Esophagus squamous epithelium (tissue), 5 donors: ENCODE results near the gene TSPAN32. TPM values are rescaled to one million over a fixed set of nuclear protein-coding genes. Genes with fewer than 3 reads are reported as not detected.

ENCODE experiments used
- DNase-seq: peaks from one replicate; lab custom pipeline; 2025; lab: John Stamatoyannopoulos, UW
- H3K27ac ChIP-seq, 4 donors: fragments of 200-600 bp; sonication (generic); one replicate each; pipeline ENCODE4 v1.5.1; 2016 to 2019; ENCODE audit warnings: mild to moderate bottlenecking in 1 of 4
- H3K27me3 ChIP-seq, 4 donors: fragments of 200-600 bp; sonication (generic); 1 replicate in 3 of 4; 2 replicates in 1 of 4; pipeline versions ENCODE4 v1.5.1 to v1.6.0; 2017 to 2021; ENCODE audit warnings: antibody characterized with exemption in 1 of 4
- H3K36me3 ChIP-seq, 3 donors: fragments of 200-600 bp; sonication (generic); one replicate each; pipeline ENCODE4 v1.5.1; 2016 to 2019
- H3K4me1 ChIP-seq, 3 donors: fragments of 200-600 bp; sonication (generic); one replicate each; pipeline ENCODE4 v1.5.1; 2017 to 2019
- H3K4me3 ChIP-seq, 4 donors: fragments of 200-600 bp; sonication (generic); 1 replicate in 3 of 4; 2 replicates in 1 of 4; pipeline ENCODE4 v1.5.1; 2016 to 2019; ENCODE audit warnings: mild to moderate bottlenecking in 2 of 4, moderate library complexity in 1 of 4
- H3K9me3 ChIP-seq, 3 donors: fragments of 200-600 bp; sonication (generic); one replicate each; pipeline ENCODE4 v1.5.1; 2016 to 2019
- CTCF ChIP-seq, 6 experiments: fragments of 450-650 bp in 4 of 6; fragments of 200-600 bp in 2 of 6; sonication (generic) in 2 of 6; IDR thresholded peaks; one replicate each; pipeline ENCODE4 v1.5.1; 2016 to 2019; ENCODE audit warnings: antibody characterized with exemption in 6 of 6, mild to moderate bottlenecking in 4 of 6, moderate library complexity in 4 of 6
- POLR2A ChIP-seq, 4 donors: fragments of 450-650 bp; IDR thresholded peaks; one replicate each; pipeline ENCODE4 v1.6.1; 2017; ENCODE audit warnings: antibody characterized with exemption in 4 of 4, mild to moderate bottlenecking in 4 of 4, moderate library complexity in 3 of 4
- WGBS, 2 donors: methylation state at CpG; one replicate each; pipeline ENCODE4 v1.1.5; 2018; 5-methylcytosine and 5-hydroxymethylcytosine counted together
- intact Hi-C: fragments of 100-400 bp; cut with DNase I; formaldehyde crosslinking; loops from one replicate; pipeline ENCODE4 v1.15.0; 2022
- total RNA-seq, 4 donors: library from RNA; depleted of rRNA; stranded (reverse); fragments of >200 nt; gene quantifications; one replicate each; pipeline ENCODE4 v1.1.0, GENCODE V29; 2016
- donor health status: DM: yes; HTN: yes; CAD: no.

TSPAN32 gene
- total RNA-seq, 4 donors from 2014 or later: 2.5 TPM; not detected in 3

GRCh38 chr11:2342557-2342956, 40.7 kb downstream of the TSPAN32 start:
- H3K27me3 ChIP-seq: peaks cover 0 to 4% (median 0%) of the 10 kb centered on the region in 4 donors
- H3K4me1 ChIP-seq: peaks cover 0 to 19% (median 0%) of the 10 kb centered on the region in 3 donors
- no peak for TF ChIP-seq CTCF (IDR thresholded peaks at IDR 0.05)
- no peak for TF ChIP-seq POLR2A (IDR thresholded peaks at IDR 0.05)
- H3K9me3 ChIP-seq: no peaks in the 10 kb centered on the region
- H3K27ac ChIP-seq: no peak overlapping the region
- 92% methylated on average over 2 of the region's 3 CpGs; no CpG with 5 or more reads in 1 of the 2 donors for WGBS, 2 donors
- no peak overlapping the region for H3K4me3 ChIP-seq
- DNase-seq: no peak
- H3K36me3 ChIP-seq: no peaks in the 10 kb centered on the region
- intact Hi-C loops: no loop called here

- Histone ChIP-seq H3K9me3 (no peaks in the 10 kb centered on the region), H3K27ac (no peak overlapping the region), H3K4me3 (no peak overlapping the region), H3K36me3 (no peaks in the 10 kb centered on the region), H3K27me3 (peaks cover 0 to 4% (median 0%) of the 10 kb centered on the region in 4 donors), H3K4me1 (peaks cover 0 to 14% (median 0%) of the 10 kb centered on the region in 3 donors)
- TF ChIP-seq CTCF (IDR thresholded peaks at IDR 0.05) (no peak), POLR2A (IDR thresholded peaks at IDR 0.05) (no peak)
- intact Hi-C loops: no loop called here
- no peak for DNase-seq
- WGBS, 2 donors: 68 to 78% methylated on average over 5 of the region's 5 CpGs
Measured at GRCh38 chr11:2342981-2343380, 41.2 kb downstream of the TSPAN32 start.

GRCh38 chr11:2343502-2343901, 41.7 kb downstream of the TSPAN32 start:
- Histone ChIP-seq H3K27ac (no peak overlapping the region), H3K4me1 (peaks cover 0 to 9% (median 0%) of the 10 kb centered on the region in 3 donors), H3K9me3 (peaks cover 0 to 1% (median 0%) of the 10 kb centered on the region in 3 donors), H3K36me3 (no peaks in the 10 kb centered on the region), H3K4me3 (no peak overlapping the region), H3K27me3 (peaks cover 0 to 4% (median 0%) of the 10 kb centered on the region in 4 donors)
- TF ChIP-seq CTCF (IDR thresholded peaks at IDR 0.05) (no peak), POLR2A (IDR thresholded peaks at IDR 0.05) (no peak)
- WGBS, 2 donors: 79 to 86% methylated on average over 3 to 4 of the region's 4 CpGs
- intact Hi-C loops: no loop called here
- DNase-seq: no peak

GRCh38 chr11:2345050-2345449, 43.2 kb downstream of the TSPAN32 start:
- intact Hi-C loops: no loop called here
- DNase-seq: no peak
- 71 to 95% methylated on average over 2 of the region's 2 CpGs for WGBS, 2 donors
- Histone ChIP-seq H3K9me3 (peaks cover 0 to 17% (median 12%) of the 10 kb centered on the region in 3 donors), H3K4me3 (no peak overlapping the region), H3K4me1 (no peaks in the 10 kb centered on the region), H3K27me3 (peaks cover 0 to 11% (median 0%) of the 10 kb centered on the region in 4 donors), H3K27ac (no peak overlapping the region), H3K36me3 (no peaks in the 10 kb centered on the region)
- TF ChIP-seq CTCF (IDR thresholded peaks at IDR 0.05) (no peak), POLR2A (IDR thresholded peaks at IDR 0.05) (no peak)

- no peak for DNase-seq
- no peak overlapping the region for H3K27ac ChIP-seq
- no peaks in the 10 kb centered on the region for H3K36me3 ChIP-seq
- TF ChIP-seq POLR2A (IDR thresholded peaks at IDR 0.05): no peak
- no peak for TF ChIP-seq CTCF (IDR thresholded peaks at IDR 0.05)
- peaks cover 0 to 20% (median 0%) of the 10 kb centered on the region in 4 donors for H3K27me3 ChIP-seq
- no peak overlapping the region for H3K4me3 ChIP-seq
- intact Hi-C loops: no loop called here
- H3K4me1 ChIP-seq: no peaks in the 10 kb centered on the region
- H3K9me3 ChIP-seq: peaks cover 0 to 25% (median 12%) of the 10 kb centered on the region in 3 donors
- WGBS, 2 donors: 40% methylated on average over 2 of the region's 4 CpGs; no CpG with 5 or more reads in 1 of the 2 donors
Measured at GRCh38 chr11:2346014-2346413, 44.2 kb downstream of the TSPAN32 start.
